Neural crest cell (in vitro differentiated cells): ENCODE results near the gene ADAMTS16. TPM values are rescaled to one million over a fixed set of nuclear protein-coding genes. Genes with fewer than 3 reads are reported as not detected.

Experiments used
- DNase-seq: peaks from one replicate; pipeline ENCODE4 v3.0.0; 2021; ENCODE audit warnings: low read depth, mixed read lengths, low spot score
- H3K27ac Mint-ChIP-seq: one replicate; pipeline ENCODE4 v1.8.0; 2021; ENCODE audit warnings: mild to moderate bottlenecking, mixed read lengths; ENCODE audit not compliant: unreplicated experiment
- H3K27me3 Mint-ChIP-seq: 2 replicates; pipeline ENCODE4 v1.8.0; 2021; ENCODE audit warnings: low read depth, mild to moderate bottlenecking, mixed read lengths
- H3K36me3 Mint-ChIP-seq: 2 replicates; pipeline ENCODE4 v1.8.0; 2021; ENCODE audit warnings: low read depth, mild to moderate bottlenecking, mixed read lengths
- H3K4me1 Mint-ChIP-seq: 2 replicates; pipeline ENCODE4 v1.8.0; 2021; ENCODE audit warnings: mixed read lengths
- H3K4me3 Mint-ChIP-seq: one replicate; pipeline ENCODE4 v1.8.0; 2021; ENCODE audit warnings: mild to moderate bottlenecking, mixed read lengths
- H3K9me3 Mint-ChIP-seq: 2 replicates; pipeline ENCODE4 v1.8.0; 2021; ENCODE audit warnings: mixed read lengths
- CTCF ChIP-seq: fragments of 200-600 bp; sonication (generic); conservative IDR thresholded peaks from 2 replicates; pipeline ENCODE4 v1.5.0; 2021; ENCODE audit warnings: antibody characterized with exemption, mild to moderate bottlenecking
- total RNA-seq: library from RNA; stranded (reverse); gene quantifications from 2 replicates; pipeline ENCODE4 v1.2.1, GENCODE V29; 2021

ADAMTS16 gene
- total RNA-seq, 1 donor from 2014 or later: 1.7 TPM

GRCh38 chr5:5293029-5293428, 152.9 kb downstream of the ADAMTS16 start:
- H3K9me3 Mint-ChIP-seq: no peaks in the 10 kb centered on the region
- no peak for DNase-seq
- H3K27me3 Mint-ChIP-seq: no peaks in the 10 kb centered on the region
- TF ChIP-seq CTCF: no peak
- H3K27ac Mint-ChIP-seq: no peak overlapping the region
- H3K36me3 Mint-ChIP-seq: no peaks in the 10 kb centered on the region
- H3K4me1 Mint-ChIP-seq: no peaks in the 10 kb centered on the region
- H3K4me3 Mint-ChIP-seq: no peak overlapping the region

GRCh38 chr5:5294429-5294828, 154.3 kb downstream of the ADAMTS16 start:
- Mint-ChIP-seq H3K4me3 (no peak overlapping the region), H3K36me3 (no peaks in the 10 kb centered on the region), H3K4me1 (peaks cover 6% of the 10 kb centered on the region), H3K9me3 (no peaks in the 10 kb centered on the region), H3K27ac (no peak overlapping the region), H3K27me3 (no peaks in the 10 kb centered on the region)
- no peak for TF ChIP-seq CTCF
- DNase-seq: no peak

GRCh38 chr5:5295351-5295750, 155.2 kb downstream of the ADAMTS16 start:
- Mint-ChIP-seq H3K4me3 (no peak overlapping the region), H3K4me1 (peaks cover 6% of the 10 kb centered on the region), H3K27me3 (no peaks in the 10 kb centered on the region), H3K27ac (no peak overlapping the region), H3K9me3 (no peaks in the 10 kb centered on the region), H3K36me3 (no peaks in the 10 kb centered on the region)
- no peak for DNase-seq
- TF ChIP-seq CTCF: no peak

GRCh38 chr5:5296051-5296450, 155.9 kb downstream of the ADAMTS16 start:
- DNase-seq: no peak
- no peak overlapping the region for H3K27ac Mint-ChIP-seq
- H3K4me1 Mint-ChIP-seq: peaks cover 6% of the 10 kb centered on the region
- H3K27me3 Mint-ChIP-seq: no peaks in the 10 kb centered on the region
- peaks cover under 1% of the 10 kb centered on the region for H3K9me3 Mint-ChIP-seq
- no peak overlapping the region for H3K4me3 Mint-ChIP-seq
- no peaks in the 10 kb centered on the region for H3K36me3 Mint-ChIP-seq
- TF ChIP-seq CTCF: no peak

GRCh38 chr5:5297432-5298067, 157.4 kb downstream of the ADAMTS16 start:
- TF ChIP-seq CTCF: no peak
- Mint-ChIP-seq H3K27me3 (no peaks in the 10 kb centered on the region), H3K9me3 (peaks cover 7% of the 10 kb centered on the region), H3K36me3 (no peaks in the 10 kb centered on the region), H3K4me1 (peaks cover 6% of the 10 kb centered on the region), H3K4me3 (no peak overlapping the region), H3K27ac (no peak overlapping the region)
- DNase-seq: no peak
